Duodenal mucosa (tissue), 2 donors: ENCODE measurements around the gene REXO1.

Source experiments
- H3K27ac ChIP-seq: one replicate; pipeline ENCODE4 v1.7.0; 2013; ENCODE audit warnings: low read depth, low read length
- H3K27me3 ChIP-seq, 2 donors: one replicate each; pipeline ENCODE4 v1.7.0; 2013; ENCODE audit warnings: low read length in 2 of 2, control low read depth in 1 of 2; ENCODE audit not compliant: insufficient read depth in 2 of 2, control insufficient read depth in 1 of 2
- H3K36me3 ChIP-seq, 2 donors: one replicate each; pipeline ENCODE4 v1.7.0; 2013; ENCODE audit warnings: low read length in 2 of 2, control low read depth in 1 of 2; ENCODE audit not compliant: insufficient read depth in 2 of 2, control insufficient read depth in 1 of 2
- H3K4me1 ChIP-seq, 2 donors: one replicate each; pipeline ENCODE4 v1.7.0; 2013; ENCODE audit warnings: low read length in 2 of 2, control low read depth in 1 of 2; ENCODE audit not compliant: insufficient read depth in 2 of 2, control insufficient read depth in 1 of 2
- H3K4me3 ChIP-seq, 2 donors: one replicate each; pipeline ENCODE4 v1.7.0; 2013; ENCODE audit warnings: low read length in 2 of 2, low read depth in 1 of 2
- H3K9ac ChIP-seq, 2 donors: one replicate each; pipeline ENCODE4 v1.7.0; 2013; ENCODE audit warnings: low read length in 2 of 2, low read depth in 1 of 2
- H3K9me3 ChIP-seq, 2 donors: one replicate each; pipeline ENCODE4 v1.7.0; 2013; ENCODE audit warnings: low read length in 2 of 2, control low read depth in 1 of 2; ENCODE audit not compliant: control insufficient read depth in 1 of 2

Gene REXO1

GRCh38 chr19:1812426-1813191, 35.7 kb downstream of the REXO1 start:
- peak overlapping the region; percentile 52 to 56 for H3K9ac ChIP-seq
- no peaks in the 10 kb centered on the region for H3K9me3 ChIP-seq
- peak overlapping the region; percentile 74 to 82 for H3K4me3 ChIP-seq
- peaks cover 2 to 26% of the 10 kb centered on the region in 2 donors for H3K36me3 ChIP-seq
- H3K27me3 ChIP-seq = peaks cover 0 to 5% of the 10 kb centered on the region in 2 donors
- peaks cover 6 to 14% of the 10 kb centered on the region in 2 donors for H3K4me1 ChIP-seq
- peak overlapping the region; percentile 50 for H3K27ac ChIP-seq

DNA sequence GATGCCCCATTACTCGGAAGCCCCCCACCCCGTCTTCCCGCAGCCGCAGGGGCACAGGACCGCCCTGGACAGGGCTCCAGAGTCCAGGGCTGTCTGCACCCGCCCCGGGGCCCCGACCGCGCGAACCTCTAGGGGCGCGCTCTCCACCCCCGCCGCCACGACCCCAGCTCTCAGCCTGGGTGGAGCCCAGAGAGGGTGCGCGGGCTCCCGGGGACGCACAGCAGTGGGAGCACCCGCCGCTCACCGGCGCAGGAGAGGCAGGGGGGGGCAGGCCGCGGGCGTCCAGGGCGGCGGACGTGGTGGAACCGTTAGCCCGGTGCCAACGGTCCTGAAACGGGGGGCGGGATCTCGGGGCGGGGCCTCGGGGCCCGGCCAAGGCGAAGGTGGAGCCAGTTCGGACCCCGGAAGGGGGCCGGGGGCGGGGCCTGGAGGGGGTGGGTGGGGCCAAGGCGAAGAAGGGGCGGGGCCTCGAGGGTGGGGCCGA, 36.3 kb downstream of the REXO1 start, which contains the start of gene ATP8B3:
TSS of gene ATP8B3 (minus strand) at position 335 of the 484 bp plus-strand sequence. CDS start 540 bp downstream, outside the sequence.
- Histone ChIP-seq H3K4me1 (peaks cover 6 to 14% of the 10 kb centered on the region in 2 donors), H3K27me3 (peaks cover 0 to 5% of the 10 kb centered on the region in 2 donors), H3K4me3 (peak within 1 kb of the TSS; percentile 74 to 82), H3K9me3 (no peaks in the 10 kb centered on the region), H3K27ac (peak within 1 kb of the TSS; percentile 50), H3K9ac (peak within 1 kb of the TSS; percentile 52 to 56), H3K36me3 (peaks cover 0 to 20% of the 10 kb centered on the region in 2 donors)

GRCh38 chr19:1811472-1811894, 36.8 kb downstream of the REXO1 start:
- peaks cover 0 to 16% of the 10 kb centered on the region in 2 donors for H3K36me3 ChIP-seq
- H3K4me1 ChIP-seq = peaks cover 6 to 14% of the 10 kb centered on the region in 2 donors
- H3K9ac ChIP-seq = peak overlapping the region in 1 of 2 donors; percentile 2
- no peak overlapping the region for H3K27ac ChIP-seq
- peaks cover 0 to 5% of the 10 kb centered on the region in 2 donors for H3K27me3 ChIP-seq
- peak overlapping the region; percentile 45 to 52 for H3K4me3 ChIP-seq
- H3K9me3 ChIP-seq = no peaks in the 10 kb centered on the region

GRCh38 chr19:1810439-1811160, 37.7 kb downstream of the REXO1 start:
- Histone ChIP-seq H3K27ac (no peak overlapping the region), H3K9me3 (no peaks in the 10 kb centered on the region), H3K9ac (no peak overlapping the region), H3K27me3 (peaks cover 0 to 5% of the 10 kb centered on the region in 2 donors), H3K4me1 (peaks cover 6 to 14% of the 10 kb centered on the region in 2 donors), H3K4me3 (no peak overlapping the region), H3K36me3 (peaks cover 0 to 8% of the 10 kb centered on the region in 2 donors)

DNA sequence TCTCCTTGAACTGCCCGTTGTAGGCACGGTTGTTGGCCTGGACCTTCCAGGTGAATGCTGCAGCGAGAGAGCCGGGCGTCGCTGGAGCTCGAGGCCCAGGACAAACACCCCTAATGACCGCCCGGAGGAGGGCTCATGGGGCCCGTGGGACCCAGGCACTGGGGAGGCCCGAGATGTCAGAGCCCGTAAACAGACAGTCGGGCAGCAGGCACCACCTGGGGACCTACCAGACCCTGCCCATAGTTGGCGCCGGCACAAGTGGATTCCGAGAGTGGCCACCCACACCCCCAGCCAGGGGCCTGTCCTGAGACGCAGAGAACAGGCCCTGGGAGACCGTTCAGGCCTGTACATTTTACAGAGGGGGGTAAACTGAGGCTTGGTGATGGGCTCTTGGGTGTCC, 38.6 kb downstream of the REXO1 start:
- no peak overlapping the region for H3K27ac ChIP-seq
- H3K9me3 ChIP-seq = no peaks in the 10 kb centered on the region
- H3K9ac ChIP-seq = no peak overlapping the region
- H3K4me3 ChIP-seq = no peak overlapping the region
- H3K4me1 ChIP-seq = peaks cover 6 to 14% of the 10 kb centered on the region in 2 donors
- peaks cover 0 to 5% of the 10 kb centered on the region in 2 donors for H3K27me3 ChIP-seq
- peaks cover 0 to 2% of the 10 kb centered on the region in 2 donors for H3K36me3 ChIP-seq

DNA sequence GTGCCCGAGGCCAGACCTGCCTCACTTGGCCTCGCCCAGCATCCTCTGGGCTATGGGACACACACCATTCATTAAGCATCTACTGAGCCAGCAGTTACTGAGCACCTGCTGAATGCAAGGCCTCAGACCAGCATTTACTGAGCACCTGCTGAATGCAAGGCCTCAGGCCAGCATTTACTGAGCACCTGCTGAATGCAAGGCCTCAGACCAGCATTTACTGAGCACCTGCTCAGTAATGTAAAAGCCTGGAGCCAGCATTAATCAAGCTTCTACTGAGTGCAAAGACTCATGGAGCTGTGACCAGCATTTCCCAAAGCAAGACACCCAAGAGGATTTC, 39.9 kb downstream of the REXO1 start:
- H3K27ac ChIP-seq = no peak overlapping the region
- peaks cover 6 to 12% of the 10 kb centered on the region in 2 donors for H3K4me1 ChIP-seq
- H3K36me3 ChIP-seq = no peaks in the 10 kb centered on the region
- peaks cover 0 to 5% of the 10 kb centered on the region in 2 donors for H3K27me3 ChIP-seq
- no peak overlapping the region for H3K9ac ChIP-seq
- H3K9me3 ChIP-seq = no peaks in the 10 kb centered on the region
- H3K4me3 ChIP-seq = no peak overlapping the region

DNA sequence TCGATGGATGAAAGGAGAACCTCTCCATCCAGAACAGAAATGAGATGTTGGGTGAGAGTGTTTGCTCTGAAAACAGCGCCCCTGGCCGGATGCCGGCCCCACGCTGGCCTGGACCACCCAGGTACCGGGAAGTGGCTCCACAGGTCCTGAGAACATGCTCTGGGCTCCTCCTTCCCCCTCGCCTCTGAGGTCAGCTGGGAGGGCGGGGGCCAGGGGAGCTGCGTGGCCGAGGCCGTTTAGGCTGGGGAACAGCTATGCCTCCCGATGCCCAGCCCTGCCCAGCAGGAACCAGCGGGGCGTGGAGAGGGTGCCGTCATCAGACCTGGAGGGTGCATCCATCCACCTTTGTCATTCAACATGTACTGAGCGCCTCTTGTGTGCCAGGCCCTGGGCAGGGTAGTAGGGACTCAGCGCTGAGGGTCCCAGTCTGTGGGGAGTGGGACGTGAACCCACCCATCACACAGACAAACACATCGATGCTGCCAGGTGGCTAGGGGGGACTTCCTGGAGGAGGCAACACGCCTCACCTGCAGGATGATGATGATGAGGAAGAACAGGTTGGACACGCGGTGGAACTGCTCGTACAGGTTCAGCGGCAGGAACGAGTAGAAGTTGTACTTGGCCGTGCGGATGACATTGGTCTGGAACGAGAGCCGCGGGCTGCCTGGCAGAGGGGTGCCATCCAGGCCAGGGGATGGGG, 40.4 kb downstream of the REXO1 start:
- no peaks in the 10 kb centered on the region for H3K9me3 ChIP-seq

DNA sequence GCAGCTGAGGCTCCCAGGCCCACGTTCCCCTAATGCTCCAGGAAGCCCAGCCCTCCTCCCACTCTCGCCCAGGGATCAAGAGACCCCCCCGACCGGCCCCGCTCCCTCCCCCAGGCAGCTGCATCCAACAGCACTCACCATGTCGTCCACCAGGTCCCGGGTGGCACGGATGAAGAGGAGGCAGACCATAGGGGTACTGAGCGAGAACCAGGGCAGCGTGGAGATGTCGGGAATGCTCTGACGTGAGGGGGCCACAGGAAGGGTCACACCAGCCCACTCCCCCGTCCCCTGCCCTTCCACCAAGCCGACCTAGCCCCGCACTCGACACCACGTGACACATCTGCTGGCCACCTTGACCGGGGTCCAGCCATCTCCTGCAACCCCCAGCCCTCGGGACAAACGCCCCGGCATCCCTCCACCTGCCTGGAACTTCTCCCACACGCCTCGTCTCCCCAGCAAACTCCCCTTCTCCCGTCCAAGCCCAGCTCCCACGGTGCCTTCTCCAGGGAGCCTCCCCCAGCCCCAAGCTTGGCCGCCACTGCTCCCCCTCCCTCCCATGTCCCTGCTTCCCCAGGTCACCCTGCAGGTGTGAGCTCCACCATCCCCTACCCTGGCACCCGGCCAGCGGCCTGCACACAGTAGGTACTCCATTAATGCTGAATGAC, 41.1 kb downstream of the REXO1 start:
- Histone ChIP-seq H3K27me3 (peaks cover 0 to 5% of the 10 kb centered on the region in 2 donors), H3K27ac (no peak overlapping the region), H3K9ac (no peak overlapping the region), H3K9me3 (no peaks in the 10 kb centered on the region), H3K4me3 (no peak overlapping the region), H3K36me3 (no peaks in the 10 kb centered on the region), H3K4me1 (peaks cover 0 to 3% of the 10 kb centered on the region in 2 donors)

More for the DNA sequence above, 40.4 kb downstream of the REXO1 start:
- no peak overlapping the region for H3K9ac ChIP-seq
- peaks cover 0 to 5% of the 10 kb centered on the region in 2 donors for H3K27me3 ChIP-seq
- no peak overlapping the region for H3K4me3 ChIP-seq
- peaks cover 1 to 6% of the 10 kb centered on the region in 2 donors for H3K4me1 ChIP-seq
- no peak overlapping the region for H3K27ac ChIP-seq
- no peaks in the 10 kb centered on the region for H3K36me3 ChIP-seq

GRCh38 chr19:1806184-1807029, 41.9 kb downstream of the REXO1 start:
- H3K4me1 ChIP-seq = no peaks in the 10 kb centered on the region
- peaks cover 0 to 5% of the 10 kb centered on the region in 2 donors for H3K27me3 ChIP-seq
- no peak overlapping the region for H3K27ac ChIP-seq
- H3K9ac ChIP-seq = no peak overlapping the region
- H3K36me3 ChIP-seq = no peaks in the 10 kb centered on the region
- H3K4me3 ChIP-seq = no peak overlapping the region
- no peaks in the 10 kb centered on the region for H3K9me3 ChIP-seq
